ENCODE results near the gene PLVAP.

- no peak for TF ChIP-seq NANOG (IDR thresholded peaks at IDR 0.05; ENCODE audit: borderline replicate concordance)
- TF ChIP-seq CTCF (conservative IDR thresholded peaks at IDR 0.05; ENCODE audit: low read depth in 2 of 2) = no peak
- TF ChIP-seq JUNB (IDR thresholded peaks at IDR 0.05; ENCODE audit: unreplicated experiment) = no peak
- TF ChIP-seq EZH2 (IDR thresholded peaks at IDR 0.05; ENCODE audit: low read depth, unreplicated experiment) = no peak
- no peak for TF ChIP-seq POLR2AphosphoS5 (IDR thresholded peaks at IDR 0.05; ENCODE audit: low read depth)
- TF ChIP-seq EZH2phosphoT487 (IDR thresholded peaks at IDR 0.05; ENCODE audit: unreplicated experiment) = no peak
- TF ChIP-seq CREB1 (CRISPR knock-in tag; IDR thresholded peaks at IDR 0.05; ENCODE audit: low read depth) = no peak
- TF ChIP-seq ETS1 (IDR thresholded peaks at IDR 0.05) = no peak
Measured at GRCh38 chr19:17323300-17323963, 53.7 kb downstream of the PLVAP start.
